GM21529 (cell line): Measurements from ENCODE around the gene SIGLEC6.
"Not testable (repeated sequence)": the region's sequence is repeated elsewhere in the genome, so short reads cannot be mapped to it uniquely, and the experiment has no call there.

ENCODE experiments used
- ATAC-seq: cut with Tn5 transposase; IDR thresholded peaks from one replicate; pipeline ENCODE4 v1.9.1; 2021; ENCODE audit not compliant: unreplicated experiment

SIGLEC6 gene

DNA sequence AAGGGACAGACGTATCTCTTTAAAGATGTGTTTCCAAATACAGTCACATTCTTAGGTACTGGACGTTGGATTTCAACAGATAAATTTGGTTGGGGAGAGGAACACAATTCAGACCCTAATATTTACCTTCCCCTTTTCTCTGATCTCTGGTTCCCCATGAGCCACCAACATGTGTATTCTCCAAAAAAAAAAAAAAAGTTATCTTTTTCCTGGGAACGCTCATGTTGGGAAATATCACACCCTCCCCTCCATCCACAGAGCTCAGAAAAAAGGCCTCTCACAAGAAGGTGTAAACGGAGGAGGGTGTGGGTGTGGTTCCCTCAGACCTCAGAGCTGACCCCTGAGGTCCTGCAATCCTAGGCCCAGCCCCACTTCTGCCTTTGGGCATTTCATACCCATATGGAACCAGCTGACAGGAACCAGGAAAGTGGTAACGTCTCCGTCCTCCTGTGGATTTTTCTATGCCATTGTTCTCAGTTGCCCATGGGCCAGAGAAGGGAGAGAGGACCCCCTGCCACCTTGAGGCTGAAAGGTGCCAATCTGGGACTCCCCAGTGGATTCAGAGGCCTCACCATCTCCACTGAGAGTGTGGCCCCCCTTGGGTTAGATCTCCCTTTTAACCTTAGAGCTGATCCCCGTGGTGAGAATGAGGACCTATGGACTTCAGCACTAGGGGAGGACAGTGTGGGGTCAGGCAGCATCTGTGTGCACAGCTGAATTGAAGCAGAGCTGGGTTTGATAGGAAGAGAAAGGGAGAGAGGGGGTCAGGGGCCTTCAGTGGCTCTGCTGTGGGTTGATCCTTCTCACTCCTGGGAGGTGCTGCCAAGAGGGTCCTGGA lies 21.4 kb downstream of the SIGLEC6 start:
- ATAC-seq: no peak

DNA sequence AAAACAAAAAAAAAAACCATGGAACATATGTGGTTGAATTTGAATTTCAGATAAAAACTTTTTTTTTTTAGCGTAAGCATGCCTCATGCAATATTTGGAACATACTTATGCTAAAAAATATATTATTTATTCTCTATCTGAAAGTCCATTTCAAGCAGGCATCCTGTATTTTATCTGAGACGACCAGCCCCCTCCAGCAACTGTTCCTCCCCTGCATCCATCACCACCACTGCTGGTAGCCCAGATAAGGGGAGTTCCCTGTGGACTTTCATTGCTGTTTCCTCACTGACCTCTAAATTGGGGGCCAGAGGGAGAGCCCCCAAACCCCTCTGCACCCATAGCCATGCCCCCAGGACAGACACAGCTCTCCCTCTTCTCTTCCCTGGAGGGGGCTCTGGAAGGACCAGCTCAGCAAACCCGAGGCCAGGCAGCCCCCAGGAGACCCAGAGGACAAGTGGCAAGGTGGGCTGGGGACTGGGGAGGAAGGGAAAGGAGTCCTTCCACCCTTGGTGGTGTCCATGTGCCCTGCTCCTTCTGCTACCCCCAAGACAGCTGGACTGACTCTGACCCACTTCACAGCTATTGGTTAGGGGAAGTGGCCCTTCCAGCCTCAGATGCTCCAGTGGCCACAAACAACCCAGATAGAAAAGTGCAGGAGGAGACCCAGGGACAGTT lies 23.3 kb downstream of the SIGLEC6 start:
- ATAC-seq: no peak

DNA sequence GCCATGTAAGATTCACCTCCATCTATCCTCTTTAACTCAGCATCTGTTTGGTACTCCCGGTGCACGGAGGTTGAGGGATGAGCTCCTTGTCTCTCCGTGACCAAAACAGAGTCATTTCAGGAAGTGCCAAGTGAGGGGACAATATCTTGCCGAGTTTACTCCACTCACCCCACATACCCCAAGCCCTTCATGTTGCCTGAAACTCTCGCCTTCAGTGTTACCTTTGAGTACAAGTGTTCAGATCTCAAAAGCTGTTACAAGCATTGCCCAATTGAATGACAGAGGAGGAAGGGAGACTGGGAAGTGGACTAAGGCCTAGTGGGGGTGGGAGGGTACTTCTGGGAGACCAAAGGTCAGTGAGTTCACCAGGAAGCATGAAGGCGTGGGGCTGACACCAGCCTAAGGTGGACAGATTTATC lies 23.8 kb downstream of the SIGLEC6 start:
- ATAC-seq: no peak

DNA sequence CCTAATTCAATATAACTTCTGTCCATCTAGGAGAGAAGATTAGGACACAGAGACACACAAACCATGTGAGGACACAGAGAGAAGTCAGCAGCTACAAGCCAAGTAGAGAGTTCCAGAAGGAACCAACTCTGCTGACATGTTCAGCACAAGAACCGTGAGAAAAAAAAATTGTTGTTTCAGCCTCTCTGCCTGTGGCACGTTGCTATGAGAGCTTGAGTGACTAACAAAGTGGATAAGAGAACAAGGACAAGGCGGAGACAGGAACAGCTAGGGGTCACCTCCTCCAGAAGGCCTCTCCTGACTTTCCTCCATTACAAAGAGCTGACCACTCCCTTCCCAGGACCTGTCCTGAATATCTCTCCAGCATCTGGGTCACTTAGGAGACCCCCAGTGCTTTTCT lies 24.3 kb downstream of the SIGLEC6 start:
- ATAC-seq: no peak

DNA sequence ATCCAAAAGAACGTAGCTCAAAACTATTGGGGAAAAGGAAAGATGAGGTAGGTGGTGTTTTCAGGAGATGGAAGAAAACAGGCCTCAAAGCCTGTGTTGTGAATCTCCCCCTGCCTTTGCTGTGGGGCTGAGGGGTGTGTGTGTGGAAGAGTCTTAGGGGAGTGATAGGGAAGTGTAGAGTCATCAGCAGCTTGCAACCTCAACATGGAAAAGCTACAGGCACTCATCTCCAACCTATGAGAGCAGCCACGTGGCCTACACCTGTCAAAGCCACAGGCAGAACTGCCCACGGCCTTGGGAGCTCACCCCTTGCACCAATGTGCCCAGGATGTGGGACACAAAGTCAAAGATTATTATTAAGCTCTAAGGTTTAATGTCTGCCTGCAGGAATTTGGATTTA lies 25.6 kb downstream of the SIGLEC6 start:
- ATAC-seq: no peak

DNA sequence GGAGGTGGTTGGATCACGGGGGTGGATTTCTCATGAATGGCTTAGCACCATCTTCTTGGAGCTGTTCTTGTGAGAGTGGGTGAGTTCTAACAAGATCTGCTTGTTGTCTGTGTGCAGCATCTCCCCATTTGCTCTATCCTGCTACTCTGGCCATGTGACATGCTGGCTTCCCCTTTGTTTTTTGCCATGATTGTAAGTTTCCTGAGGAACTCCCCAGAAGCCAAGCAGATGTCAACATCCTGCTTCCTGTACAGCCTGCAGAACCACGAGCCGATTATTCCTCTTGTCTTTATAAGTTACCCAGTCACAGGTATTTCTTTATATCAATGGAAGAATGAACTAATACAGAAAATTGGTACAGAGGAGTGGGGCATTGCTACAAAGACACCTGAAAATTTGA lies 27.6 kb downstream of the SIGLEC6 start:
- ATAC-seq: no peak

DNA sequence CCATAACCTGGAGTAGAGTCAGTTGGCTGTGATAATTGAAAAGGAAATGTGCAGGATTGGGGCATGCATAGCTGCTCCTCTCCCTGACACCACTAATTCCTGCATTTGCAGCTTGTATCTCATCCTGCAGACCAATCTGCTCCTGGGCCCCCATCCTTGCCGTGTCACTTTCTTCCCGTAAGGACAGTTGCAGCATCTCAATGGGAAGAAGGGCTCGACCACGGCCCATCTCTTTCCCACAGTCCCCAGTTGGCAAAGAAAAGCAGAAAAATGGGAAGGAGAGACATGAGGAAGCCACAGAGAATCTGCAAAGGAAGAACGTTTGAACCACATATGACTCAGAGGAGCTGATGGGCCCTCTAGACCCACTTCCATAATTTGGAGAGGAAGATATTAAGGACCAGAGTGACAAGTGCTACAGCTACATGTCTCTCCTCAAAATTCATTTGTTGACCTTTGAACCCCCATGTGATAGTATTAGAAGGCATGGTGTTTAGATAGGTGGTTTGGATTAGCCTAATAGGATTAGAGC lies 28.1 kb downstream of the SIGLEC6 start:
- no peak for ATAC-seq

DNA sequence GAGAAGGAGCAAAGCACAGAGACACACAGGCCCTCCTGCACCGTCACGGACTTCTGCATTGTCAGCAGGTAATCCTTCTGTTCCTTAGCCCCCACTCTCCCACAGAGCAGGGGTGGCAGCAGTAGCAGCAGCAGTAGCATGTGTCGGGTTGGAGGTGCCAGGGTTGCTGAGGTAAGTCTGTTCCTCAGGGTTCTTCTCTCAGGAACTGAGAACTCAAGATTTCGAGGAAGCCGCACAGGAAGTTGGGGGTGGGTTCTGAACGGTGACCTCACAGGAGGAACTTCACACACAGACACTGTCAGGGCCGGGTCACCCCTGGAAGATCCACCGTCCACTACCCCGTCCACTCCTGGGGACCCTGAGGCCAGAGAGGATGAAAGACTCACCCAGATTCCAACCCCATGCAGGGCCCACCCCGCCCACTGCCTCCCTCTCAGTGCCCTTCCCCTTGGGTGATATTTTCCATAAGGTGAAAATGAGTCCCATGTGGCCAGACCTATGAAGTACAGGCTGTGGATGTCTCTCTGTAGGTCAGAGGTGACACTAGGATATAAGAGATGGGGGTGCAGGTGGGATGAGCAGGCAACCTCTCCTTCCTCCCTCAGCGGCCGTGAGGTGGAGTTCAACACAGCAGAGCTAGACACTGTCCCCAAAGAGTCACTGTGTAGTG lies 29.7 kb downstream of the SIGLEC6 start, which contains the start of gene SIGLEC12:
Gene SIGLEC12 (minus strand): TSS at position 207 of the 670 bp plus-strand sequence. CDS start 67 bp downstream, at position 140.
- ATAC-seq: no peak

DNA sequence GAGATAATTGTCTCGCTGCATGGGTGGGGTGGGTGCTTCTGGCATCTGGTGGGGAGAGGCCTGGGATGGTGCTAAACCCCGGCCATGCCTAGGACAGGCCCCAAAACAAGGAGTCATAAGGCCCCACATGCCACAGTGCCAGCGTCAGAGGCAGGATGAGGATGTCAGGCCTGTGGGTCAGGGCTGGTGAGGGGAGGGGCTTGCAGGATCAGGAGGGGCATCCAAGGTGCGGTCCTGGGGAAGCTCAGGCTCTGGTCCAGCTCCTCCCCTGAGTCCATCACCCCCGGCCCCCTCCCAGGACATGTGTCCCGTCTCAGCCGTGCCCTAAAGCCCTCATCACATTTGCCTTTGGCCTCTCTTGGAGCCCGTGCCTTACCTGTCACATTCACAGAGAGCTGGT lies 30.5 kb downstream of the SIGLEC6 start:
- not testable (repeated sequence) for ATAC-seq

DNA sequence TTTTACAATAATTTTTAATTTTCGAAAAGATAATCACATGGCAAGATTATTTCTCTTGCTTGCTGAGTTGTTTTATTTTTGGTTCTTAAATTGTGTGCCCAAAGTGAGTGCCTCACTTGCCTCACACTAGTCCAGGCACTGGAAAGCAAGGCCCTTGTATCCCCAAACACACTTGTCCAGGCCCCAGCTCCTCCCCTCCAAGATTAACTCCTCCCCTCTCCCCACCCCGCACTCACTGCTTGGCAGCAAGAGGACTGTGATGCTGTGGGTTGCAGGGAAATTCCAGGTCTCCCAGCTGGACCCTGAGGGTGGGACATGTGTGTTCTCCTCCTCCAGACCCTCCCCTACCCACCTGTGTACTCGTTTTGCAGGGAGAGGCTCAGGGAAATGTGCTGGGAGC lies 33.8 kb downstream of the SIGLEC6 start:
- no peak for ATAC-seq

DNA sequence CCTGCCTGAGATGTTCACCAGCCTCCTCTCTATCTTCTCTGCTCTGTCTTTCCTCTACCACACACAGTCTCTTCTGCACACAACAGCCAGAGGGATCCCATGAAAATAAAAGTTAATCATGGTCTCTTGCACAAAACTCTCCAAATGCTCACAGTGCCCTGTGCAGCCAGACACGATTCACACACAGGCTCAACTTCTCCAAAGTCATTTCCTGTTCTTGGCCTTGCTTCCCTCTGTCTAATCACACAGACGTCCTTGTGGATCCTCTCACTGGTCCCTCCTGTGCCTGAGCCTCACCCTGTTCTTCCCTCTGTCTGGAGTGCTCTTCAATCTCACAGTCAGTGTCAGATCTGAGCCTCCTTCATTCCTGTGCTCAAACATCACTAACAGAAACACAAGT lies 37.7 kb downstream of the SIGLEC6 start:
- ATAC-seq: no peak

DNA sequence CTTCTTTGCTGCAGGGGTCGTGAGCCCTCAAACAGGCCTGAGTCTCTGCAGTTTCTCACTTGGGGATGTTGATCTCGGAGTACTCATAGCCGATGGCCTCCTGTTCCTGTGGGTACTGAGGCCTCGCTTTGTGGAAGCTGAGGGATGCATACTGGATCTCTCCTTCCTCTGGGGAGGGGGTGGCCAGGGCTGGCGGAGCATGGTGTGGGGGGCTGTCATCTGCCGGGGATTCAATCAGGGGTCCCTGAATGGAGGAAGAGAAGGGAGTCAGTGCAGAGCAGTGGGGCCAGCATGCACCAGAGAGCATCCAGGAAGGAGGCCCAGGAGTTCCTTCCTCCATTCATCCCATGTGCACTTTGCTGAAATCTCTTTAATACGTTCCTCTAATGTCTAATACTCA lies 39.9 kb downstream of the SIGLEC6 start:
- no peak for ATAC-seq

DNA sequence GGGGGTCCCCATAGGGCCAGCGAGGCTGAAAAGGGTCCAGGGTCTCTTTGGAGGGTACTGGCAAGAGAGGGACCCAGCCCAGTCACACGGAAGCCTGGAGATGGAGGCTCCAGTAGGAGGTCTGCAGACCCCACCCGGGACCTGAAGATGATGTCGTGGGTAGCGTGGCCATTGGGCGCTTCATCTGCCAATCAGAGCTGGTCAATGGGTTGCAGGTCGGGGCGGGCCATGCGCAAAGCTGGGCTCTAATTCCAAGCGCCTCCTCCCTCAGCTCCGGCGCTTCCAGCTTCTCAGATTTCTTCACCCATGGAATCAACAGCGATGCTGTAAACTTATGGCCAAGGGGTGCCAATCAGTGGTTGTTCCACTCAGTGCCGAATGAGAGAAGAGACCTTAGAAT lies 40.8 kb downstream of the SIGLEC6 start:
- ATAC-seq: no peak

DNA sequence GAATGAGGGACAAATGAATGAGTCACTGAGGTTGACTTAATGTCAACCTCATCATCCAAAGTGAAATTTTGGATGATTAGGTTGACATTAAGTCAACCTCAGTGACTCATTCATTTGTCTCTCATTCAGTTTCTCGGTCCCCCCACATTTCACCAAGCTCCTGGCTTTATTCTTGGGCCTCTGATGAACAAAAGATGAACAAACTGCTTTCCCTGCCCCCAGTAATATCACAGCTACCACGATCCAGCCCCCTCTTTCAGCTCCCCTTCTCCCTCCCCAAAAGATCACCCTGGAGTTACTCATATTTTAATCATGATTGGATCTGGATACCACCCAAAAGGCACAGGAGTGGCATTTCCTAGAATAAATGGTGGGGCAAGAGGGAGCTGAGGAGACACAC lies 42.4 kb downstream of the SIGLEC6 start:
- ATAC-seq: no peak

DNA sequence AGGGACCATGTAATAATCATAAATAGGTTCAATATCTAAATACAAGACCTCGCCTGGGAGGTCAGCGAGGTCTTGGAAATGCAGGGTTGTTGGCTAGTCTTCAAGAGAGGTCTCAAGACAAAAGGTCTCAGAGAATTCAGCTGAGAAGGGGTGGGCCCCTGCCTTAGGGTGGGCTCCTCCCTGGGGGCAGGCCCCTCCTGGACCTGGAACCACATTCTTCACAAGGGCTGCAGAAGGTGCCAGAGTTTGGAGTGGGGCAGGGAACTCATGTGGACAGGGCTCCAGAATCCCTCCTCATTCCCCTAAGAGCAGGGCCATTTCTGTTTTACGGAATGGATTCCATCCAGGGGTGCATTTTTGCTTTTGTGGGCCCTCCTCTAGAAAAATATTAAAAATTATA lies 43.0 kb downstream of the SIGLEC6 start:
- ATAC-seq: no peak

DNA sequence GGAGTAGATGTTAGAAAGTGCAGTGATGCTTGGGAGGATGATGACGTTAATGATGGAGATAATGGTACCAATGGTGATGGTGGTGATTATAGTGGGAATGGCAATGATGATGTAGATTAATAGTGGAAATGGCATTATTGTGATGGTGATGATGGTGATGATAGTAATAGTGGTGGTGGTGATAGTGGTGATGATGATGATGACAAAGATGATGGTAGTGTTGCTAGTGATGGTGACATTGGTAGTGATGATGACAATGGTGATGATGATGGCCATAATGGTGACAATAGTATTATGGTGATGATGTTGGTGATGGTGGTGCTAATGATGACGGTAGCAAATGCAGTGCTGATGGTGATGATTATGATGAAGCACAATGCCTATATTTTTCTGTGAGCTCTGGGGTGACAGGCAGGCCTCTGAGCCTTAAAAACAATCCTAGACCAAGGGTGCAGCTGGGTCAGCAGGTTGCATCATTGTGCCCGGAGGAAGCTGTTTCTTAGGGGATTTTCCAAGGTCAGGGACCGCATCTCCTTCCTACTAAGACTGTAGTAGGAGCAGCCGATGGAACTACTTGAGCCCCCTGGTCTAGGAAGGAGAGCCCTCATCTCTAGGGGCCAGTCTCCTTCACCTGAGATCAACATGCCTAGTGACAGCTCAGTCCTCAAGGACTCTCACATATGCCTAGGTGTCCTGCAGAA lies 45.4 kb downstream of the SIGLEC6 start:
- no peak for ATAC-seq

DNA sequence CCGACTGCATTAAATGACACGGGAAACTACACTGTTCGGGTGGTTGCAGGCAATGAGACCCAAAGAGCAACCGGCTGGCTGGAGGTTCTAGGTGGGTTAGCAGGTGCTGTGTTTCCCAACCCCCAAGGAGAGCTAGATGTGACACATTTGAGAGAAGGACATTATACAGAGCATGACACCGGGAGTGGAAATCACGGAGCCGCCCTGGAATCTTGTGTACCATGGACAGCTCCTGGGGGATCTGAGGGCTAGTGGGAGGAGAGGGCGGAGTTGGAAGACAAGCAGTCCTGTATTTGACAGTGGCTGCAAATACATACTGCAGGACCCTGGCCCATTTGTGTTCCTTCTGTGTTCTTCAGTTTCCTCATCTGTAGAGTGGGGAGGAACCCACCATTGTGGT lies 50.9 kb downstream of the SIGLEC6 start:
- no peak for ATAC-seq

DNA sequence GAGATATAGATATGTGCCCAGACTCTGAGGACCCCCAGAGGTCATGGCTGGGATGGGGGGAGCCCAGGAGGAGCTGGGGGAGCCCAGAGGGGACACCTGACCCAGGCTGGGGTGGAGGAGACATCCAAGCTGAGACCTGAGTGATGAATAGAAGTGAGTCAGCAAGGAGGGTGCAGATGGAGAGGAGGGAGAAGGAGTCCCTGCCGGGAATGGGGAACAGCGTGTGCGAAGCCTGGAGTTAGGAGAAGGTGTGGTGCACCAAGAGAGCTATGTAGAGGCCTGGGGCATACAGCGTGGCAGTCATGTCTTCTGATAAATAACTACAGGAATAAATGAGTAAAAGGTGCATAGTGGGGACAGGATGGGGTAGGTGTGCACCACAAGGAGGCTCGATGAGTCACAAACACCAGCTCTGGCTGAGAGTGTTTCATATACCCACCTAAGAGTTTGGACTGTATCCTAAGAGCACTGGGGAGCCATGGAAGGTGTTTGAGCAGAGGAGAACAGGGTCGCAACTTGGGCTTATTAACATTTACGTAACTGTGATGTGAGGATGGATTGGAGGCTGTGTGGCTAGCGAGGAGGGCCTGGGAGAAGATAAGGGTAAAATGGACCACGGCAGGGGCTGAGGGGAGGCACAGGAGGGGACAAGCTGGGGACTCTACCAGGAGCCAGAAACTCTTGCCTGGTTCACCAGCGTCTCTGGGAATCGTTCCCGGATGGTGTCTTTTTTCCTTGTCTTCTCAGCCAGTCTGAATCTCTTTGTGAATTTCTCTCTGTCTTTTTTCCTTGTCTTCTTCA lies 51.7 kb downstream of the SIGLEC6 start:
- no peak for ATAC-seq

DNA sequence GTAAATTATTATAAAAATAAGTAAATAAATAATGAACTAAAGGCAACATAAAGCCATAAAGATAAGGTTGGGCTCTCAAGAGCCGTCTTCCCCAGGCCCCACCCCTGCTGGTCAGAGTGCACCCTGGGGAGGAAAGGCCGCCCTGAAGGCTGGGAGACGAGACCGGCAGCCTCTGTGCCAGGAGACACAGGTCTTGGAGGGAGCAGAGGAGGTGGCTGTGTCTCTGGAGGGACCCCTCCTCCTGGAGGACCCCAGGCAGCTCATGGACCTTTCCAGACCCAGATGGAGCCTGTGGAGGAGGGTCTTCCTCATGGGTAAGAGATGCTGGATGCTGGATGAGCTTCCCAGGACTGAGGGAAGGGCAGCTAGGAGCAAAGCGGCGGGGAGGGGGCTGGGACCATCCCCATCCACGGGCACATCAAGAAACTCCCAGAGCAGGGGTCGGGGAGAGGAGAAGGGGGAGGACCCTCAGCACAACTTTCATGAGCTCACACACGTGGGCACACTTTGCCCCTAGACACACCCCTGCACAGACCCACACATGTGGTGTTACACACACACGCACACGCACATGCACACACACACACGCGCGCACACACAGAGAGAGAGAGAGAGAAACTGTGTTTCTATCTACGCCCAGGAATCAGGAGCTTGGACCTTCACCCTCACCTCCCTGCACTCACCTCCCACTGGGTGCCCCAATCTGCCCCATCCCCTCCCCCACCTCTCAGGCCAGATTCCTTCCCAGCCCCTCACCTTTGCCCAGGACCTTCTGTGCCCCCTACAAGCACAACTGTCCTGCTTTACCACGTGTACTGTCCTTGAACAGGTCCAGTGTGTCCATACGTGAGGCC lies 52.9 kb downstream of the SIGLEC6 start, which contains the start of gene CEACAM18:
Gene CEACAM18 (plus strand): TSS at position 159 of the 854 bp plus-strand sequence.
- ATAC-seq: no peak
